HG03095 (cell line): ENCODE results near the gene CACNA1B.

Experiments used
- ATAC-seq: cut with Tn5 transposase; IDR thresholded peaks from one replicate; pipeline ENCODE4 v1.9.1; 2021; ENCODE audit warnings: moderate library complexity; ENCODE audit not compliant: unreplicated experiment

Gene CACNA1B

DNA sequence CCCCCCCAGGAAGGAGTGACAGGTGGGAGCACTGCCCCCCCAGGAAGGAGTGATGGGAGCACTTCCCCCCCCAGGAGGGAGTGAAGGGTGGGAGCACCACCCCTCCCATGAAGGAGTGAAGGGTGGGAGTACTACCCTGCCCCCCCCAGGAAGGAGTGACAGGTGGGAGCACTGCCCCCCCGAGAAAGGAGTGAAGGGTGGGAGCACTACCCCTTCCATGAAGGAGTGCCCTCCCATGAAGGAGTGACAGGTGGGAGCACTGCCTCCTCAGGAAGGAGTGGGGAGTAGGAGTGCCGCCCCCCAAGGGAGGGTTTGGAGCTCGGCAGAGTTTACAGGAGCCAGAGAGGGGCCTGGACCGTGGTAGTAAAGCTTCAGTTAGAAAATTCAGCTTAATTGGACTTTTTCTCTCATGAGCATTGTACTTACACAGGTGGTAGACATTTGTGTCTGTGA, 100.7 kb downstream of the CACNA1B start:
- ATAC-seq = no peak

DNA sequence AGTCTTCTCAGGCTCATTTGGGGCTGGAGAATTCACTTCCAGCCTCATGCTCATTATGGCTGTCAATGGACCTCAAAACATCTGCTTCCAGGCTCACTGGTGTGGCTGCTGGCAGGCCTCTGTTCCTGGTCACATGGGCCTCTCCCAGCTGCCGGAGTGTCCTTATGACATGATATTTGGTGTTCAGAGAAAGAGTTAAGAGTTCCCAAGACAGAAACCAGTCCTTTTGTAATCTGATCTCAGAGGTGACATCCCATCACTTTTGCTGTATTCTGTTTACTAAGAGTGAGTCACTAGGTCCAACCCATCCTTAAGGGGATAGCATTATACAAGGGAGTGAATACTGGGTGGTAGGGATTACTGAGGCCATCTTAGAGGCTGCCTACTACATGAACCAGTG, 104.6 kb downstream of the CACNA1B start:
- no peak for ATAC-seq

DNA sequence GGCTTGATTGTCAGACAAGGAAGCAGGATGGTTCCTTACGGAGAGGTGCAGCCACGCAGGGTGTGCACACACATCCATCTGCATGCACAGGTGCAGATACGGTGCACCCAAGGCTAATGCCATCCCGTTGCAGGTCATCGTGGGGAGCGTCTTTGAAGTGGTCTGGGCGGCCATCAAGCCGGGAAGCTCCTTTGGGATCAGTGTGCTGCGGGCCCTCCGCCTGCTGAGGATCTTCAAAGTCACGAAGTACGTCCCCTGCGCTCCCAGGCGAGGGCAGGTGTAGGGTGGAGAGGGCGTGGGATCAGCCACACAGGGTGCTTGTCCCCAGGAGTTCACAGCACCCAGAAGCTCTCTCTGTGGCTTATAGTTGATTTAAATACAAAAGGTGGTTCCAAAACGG, 106.4 kb downstream of the CACNA1B start:
- no peak for ATAC-seq

DNA sequence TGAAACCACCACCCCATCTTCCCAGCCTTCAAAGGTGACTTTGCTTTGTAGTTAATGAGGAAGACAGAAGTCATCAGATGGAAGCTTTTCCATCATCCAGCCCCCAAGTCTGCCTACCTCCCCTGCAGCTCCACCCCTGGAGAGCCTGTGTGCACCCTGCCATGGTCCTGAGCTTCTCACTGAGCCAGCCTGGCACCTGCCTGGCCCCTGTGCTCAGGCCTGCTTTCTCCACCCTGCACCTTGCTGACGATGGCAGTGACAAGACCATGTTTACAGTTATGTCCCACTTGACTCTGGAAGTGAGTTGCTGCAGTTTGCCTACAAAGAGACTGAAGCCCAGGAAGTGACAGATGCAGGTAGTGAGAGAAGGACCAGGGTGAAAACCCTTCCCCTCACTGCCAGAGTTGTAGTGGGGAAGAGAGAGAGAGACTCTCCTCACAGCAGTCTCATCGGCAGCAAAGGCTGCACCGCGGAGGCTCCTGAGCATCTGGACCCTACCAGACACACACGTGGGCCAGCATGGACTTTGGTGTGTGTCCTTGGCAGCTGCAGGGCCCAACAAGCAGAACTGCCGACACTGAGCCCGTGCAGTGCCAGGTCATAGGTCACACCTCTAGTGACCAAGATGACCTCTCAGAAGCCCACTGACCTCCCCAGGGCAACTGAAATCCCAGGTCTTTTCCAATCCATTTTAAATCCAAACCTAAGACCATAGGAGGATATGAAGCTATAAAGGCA, 107.1 kb downstream of the CACNA1B start:
- no peak for ATAC-seq

DNA sequence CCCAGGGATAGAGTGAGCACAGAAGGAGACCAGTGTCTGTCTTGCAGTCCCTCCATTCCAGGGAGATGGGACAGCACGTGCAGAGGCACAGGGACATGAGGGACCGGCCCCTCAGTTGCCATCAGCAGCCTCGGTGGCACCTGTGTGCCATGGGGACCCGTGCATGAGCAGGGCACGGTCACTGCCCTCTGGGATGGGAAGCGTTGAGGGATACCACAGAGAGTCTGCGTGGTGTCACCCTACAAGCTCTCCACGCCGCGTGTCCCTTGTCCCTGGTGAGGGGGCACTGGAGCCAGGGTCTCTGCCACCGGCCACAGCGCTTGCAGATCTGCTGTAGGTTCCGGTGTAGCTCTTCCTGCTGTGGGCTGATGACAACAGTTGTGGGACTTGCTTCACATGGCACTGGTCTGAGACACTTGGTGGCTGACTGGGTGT, 108.1 kb downstream of the CACNA1B start:
- no peak for ATAC-seq

DNA sequence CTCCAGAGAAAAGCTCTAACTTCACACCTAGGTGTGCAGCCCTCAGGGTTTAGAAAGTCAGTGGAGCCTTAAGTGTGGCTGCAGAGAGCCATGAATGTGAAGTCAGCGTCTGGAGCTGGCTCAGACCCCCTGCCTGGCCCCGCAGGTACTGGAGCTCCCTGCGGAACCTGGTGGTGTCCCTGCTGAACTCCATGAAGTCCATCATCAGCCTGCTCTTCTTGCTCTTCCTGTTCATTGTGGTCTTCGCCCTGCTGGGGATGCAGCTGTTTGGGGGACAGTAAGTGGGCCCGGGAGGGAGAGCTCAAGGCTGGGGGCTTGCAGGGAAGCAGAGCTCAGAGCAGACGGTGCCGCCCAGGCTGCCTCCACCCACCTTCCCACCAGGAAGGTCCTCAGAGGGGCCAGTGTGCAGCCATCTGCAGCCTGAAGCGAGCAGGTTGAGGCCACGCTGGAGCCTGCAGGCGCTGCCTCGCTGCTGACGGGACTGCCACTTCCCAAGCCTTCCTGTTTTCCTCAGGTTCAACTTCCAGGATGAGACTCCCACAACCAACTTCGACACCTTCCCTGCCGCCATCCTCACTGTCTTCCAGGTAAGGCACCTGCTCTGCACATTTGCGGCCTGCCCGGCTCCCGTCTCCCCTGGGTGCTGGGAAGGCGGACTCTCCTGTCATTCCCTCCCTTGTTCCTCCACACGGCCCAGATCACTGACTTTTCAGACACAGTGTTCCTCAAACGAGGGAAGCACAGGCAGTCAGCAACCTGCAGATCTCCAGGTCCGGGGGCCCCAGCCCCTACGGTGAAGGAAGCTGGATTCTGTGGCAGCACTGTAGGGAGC, 108.9 kb downstream of the CACNA1B start:
- no peak for ATAC-seq

DNA sequence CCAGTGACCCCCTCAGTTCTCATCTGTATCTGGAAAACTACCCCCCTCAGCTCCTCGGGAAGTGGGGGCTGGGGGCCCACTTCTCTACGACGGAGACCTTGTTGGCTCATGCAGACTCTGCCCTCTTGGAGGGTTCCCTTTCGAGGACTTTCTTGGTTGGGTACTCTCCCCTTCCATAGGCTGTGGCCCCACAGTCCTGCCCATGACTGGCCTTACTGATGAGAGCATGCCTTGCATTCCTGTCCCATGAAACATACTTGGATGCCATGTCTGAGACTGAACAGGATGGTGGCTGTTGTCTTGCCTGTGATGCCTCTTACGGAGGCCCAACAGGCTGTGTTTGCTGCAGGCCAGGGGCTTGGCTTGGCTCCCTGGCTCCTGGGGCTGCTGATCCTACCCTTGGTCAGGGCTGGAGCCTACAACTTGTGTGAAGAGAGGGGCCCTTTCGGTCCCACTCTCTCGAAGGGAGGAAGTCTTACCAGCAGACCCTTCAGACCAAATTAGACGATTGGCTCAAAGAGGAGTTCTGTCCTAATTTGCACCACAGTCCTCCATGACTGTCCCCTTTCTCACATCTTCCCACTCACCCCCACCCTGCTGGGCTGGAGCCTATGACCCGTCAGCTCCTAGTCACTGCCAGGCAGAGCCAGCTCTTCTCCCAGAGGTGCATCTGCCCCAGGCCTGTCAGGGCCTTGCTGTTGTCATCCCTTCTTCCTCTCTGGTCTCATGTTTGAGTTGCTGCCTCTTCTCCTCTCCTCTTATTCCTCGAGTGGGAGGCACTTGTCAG, 109.9 kb downstream of the CACNA1B start:
- ATAC-seq = no peak

DNA sequence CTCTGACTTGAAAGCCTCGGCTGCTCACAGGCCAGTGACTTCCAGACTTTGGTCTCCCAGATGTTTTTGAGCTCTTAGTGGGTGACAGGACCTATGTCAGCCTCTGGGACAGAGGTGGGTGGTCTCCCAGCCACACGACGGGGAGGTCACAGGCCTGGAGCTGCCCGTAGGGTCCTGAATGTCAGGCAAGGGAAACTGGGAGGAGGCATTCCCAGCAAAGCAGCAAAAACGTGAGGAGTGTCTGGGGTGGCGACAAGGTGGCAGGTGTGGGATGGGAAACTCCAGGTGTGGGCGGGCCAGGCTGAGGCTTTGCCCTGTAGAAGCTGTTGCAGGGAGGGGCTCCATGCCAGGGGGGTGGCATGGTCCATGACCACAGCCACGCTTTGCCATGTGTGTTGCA, 110.5 kb downstream of the CACNA1B start:
- no peak for ATAC-seq

DNA sequence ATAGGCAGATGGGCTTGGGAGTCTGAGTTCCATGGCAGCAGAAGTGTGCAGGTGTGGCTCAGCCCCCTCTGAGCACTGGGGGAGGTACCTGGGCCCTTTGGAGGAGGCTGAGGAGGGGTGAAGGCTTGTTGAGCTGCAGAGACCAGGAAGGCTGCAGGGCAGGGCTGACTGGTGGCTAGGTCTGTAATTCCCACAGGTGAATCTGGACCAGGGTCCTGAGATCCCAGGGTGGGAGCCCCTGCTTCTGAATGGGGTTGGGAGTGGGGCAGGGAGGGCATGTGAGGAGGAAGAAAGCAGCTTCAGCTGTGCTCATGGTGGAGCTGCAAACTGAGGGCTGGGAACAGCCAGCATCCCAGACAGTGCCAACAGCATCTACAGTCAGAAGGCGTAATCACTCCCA, 111.1 kb downstream of the CACNA1B start:
- ATAC-seq = no peak

DNA sequence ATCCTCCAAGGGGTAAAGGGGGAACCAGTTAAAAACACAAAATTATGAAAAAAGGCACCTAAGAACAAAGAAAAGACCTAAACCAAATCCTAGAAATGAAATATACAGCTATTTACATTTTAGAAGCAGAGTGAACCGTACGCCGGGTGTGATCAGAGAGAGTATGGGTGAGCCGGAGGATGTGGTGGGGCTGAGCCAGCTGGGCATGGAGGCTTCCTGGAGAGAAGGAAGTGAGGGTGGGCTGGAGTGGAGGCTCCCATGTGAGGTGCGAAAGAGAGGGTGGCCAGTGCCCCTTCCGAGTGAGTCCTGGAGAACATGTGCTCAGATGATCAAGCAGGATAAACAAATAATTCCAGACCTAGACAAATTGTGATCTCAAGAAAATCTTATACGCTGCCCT, 111.6 kb downstream of the CACNA1B start:
- no peak for ATAC-seq

DNA sequence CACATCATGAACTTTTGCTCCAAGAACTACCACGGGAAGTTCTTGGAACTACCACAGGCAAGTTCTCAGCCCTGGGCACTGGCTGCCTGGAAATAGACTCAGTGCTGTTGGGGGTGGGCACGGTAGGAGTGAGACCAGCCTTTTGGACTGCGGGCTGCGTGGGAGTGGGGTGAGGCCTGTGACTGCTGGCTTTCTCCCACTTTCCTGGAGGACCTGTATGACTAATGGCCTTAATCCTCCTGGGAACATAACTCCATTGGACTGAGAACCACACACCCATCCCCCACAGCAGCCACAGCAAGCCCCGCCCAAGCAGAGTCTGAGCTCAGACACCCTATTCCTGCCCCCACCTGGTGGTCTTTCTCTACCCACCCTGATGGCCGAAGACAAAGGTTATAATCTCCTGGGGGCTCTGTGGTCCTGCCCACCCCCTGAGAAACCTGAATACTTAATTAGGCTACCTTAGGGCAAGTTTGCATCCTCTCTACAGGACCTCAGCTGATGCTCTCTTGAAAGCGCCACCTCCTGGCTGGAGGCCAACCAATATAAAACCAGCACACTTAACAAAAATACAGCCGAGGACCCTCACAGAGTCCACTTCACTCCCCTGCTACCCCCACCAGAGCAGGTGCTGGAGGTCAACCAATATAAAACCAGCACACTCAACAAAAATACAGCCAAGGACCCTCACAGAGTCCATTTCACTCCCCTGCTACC, 112.6 kb downstream of the CACNA1B start:
- ATAC-seq = no peak

DNA sequence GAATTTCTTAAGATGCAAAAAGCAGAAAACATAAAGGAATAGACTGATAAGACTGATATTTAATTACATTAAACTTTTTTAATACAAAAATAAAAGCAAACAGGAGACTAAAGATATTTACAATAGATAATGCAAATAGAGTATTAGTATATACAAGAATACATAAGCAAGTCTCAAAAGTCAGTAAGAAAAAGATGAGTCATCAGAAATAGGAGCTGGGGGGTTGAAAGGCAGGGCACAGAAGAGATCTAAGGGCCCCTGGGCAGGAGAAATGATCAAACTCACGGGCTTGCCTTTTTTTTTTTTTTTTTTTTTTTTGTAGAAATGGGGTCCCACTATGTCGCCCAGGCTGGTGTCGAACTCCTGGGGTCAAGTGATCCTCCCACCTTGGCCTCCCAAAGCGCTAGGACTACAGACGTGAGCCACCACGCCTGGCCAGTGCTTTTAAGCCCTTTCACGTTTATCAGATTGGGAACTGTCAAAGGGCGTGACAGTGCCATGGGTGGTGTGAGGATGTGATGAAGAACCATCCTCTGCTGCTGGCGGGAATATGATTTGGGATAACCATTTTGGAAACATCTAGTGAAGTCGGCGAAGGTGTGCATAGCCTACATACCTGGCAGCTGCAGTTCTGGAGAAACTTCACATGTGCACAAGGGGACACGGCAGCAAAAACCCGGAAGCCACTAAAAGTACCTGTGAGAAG, 126.1 kb downstream of the CACNA1B start:
- no peak for ATAC-seq

DNA sequence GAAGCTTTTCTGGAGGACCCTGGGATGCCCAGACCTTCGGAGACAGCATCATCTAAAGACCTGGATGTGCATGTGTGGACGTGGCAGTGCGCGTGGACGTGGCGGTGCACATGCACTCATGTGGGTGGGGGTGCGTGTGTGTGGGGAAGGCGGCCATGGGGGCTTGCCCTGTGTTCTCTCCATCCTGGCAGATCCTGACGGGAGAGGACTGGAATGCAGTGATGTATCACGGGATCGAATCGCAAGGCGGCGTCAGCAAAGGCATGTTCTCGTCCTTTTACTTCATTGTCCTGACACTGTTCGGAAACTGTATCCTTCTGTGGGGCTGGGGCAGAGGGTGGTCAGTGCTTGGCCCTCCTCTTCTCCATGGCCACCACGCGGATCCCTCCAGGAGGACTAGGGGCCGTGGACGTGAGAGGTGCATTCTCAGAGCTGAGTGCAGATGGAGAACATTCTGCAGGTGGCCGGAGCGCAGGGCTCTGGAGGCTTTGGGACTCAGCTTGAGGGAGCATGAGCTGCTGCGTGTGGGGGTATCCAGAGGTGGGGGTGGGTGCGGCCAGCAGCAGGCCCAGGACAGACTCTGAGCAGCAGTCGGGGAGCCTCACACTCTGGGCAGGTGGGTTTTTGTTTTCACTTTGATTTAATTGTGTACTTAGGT, 129.1 kb downstream of the CACNA1B start:
- no peak for ATAC-seq

DNA sequence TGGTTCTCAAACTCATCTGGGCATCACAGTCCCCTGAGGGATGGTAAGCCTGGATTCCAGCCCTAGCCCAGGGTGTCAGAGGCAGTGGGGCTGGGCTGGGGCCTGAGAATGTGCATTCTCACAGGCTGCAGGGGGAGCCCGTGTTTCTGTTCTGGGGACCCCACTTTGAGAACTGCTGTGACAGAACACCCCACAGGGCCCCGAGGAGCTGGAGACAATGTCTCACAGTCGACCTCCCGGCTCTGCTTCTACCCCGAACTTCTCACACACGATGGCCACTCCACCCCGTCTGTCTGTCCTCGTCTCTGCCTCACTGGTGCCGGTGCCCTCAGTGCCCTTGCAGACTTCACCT, 130.0 kb downstream of the CACNA1B start:
- no peak for ATAC-seq

DNA sequence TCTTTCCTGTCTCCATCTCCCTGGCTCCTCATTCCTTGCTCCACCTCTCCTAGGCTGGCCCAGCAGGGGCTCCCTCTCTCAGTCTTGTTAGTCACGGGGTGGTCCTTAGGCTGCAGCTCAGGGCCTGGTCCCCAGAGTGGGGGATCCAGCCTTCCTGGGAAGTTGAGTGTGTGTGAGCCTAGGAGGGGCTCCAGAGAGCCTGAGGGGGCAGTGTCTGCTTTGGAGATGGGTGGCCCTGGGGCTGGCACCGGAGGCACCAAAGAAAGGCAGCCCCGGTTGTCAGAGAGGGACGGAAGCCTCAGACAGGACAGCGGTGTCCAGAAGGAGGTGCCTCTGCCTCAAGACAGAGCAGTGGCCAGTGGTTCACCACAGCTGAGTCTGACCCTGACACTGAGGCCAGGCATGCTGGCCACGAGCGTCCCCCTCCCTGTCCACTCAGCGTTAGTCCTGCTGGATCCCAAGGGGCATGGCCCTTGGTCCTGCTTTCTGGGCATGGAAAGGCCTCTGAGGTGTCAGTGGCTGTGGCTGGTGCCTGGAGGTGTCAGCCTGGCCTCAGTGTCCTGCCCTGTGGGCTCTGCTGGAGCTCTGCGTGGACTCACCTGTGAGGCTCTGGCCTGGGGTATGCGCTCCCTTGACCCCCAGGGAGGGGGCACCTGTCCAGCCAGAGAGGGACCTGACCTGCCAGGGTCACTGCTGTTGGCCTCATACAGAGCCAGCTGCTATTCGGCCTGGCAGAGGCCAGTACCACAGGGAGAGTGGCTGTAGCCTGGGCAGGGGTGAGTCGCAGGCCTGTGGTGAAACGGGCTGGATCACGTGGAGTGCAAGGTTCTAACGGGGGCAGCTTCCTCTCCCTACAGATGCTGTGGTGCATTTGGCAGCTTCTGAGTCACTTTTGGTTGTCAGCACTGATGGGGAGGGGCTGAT, 130.6 kb downstream of the CACNA1B start:
- no peak for ATAC-seq

DNA sequence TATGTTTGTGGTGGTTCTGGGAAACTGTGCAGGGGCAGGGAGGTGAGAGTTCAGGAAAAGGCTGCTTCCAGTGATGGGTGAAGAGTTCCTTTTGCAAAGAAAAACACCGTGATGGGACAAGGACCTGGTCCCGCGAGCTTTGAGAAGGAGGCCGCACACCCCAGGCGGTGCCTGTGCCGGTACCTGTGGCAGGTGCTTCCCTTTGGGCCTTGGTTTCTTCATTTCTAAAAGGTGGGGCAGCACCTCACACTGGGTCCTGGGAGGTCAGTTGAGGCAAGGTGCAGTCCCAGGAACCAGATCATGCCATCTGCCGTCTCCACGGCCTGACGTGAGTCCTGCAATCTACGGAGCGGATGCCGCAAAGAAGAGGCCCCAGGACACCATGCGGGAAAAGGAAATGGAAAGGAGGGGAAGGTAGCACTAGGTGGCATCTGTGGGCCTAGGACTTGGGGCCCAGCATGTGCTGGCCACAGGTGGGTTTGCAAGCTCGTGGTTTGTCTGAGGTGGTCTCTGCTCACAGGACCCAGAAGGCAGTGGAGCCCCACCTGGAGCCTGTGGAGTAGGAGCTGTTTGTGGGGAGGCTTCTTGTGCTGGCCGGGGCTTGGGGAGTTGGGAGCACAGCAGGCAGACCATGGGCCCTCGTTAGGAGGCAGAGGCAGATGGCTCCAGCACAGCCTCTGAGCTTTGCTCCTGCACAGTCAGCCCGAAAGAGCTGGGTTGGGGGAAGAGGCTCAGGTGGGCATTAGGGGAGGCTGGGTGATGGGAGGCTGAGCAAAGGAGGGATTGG, 131.6 kb downstream of the CACNA1B start:
- ATAC-seq = no peak

DNA sequence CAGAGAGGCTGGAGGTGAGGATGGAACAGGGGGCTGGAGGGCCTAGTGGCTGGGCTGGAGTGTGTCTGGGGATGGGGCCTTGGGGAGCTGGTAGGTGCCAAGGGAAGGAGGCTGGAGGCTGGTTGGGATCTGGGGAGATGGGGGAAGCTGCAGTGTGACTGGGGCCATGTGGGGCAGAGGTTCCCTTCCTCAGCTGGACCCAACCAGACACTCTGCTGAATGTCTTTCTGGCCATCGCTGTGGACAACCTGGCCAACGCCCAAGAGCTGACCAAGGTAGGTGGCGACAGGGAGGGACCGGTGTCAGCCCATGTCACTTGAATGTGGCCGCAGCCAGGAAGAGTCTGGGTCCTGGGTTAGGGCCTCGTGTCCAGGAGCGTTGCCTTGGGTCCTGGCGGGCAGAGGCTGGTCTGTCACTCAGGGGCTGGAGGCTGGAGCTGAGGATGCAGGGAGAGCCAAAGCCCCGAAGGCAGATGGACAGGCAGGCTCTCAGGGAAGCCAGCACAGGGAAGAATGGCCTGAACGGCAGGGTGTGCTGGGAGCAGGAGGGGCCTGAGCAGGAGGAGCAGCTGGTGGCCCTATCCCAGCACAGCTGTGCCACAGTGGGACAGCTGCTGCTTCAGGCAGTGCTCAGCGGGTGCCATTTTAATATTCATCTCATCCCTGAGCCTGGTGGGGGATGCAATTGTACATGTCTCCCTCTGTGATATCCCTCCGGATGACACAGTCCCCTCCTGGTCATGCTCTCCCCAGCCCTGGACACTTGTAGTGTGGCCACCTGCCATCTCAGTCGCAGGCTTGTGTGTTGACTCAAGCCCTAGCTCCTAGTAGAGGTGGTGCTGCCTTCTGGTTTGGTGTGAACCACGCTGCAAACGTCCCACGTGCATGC, 132.5 kb downstream of the CACNA1B start:
- no peak for ATAC-seq
